ENCODE data around the gene FREM1.

DNA sequence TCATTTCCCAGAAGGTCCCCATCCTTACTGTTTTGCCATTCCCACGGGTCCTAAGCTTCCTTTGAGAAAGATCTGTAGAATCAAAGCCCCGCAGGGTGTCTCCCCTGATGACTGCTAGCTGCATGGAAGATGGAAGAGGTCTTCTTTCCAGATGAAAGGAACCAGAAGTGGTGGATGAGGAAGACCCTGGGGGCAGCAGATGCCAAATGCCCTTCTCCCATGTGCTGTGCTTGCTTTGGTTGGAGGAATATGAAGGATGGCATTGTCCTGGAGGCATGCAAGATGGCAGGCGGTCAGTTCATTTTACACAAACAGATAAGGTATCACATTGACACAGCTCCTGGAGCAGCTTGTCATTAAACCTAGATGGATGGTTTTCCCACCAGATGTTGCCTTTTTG lies 161.9 kb downstream of the FREM1 start:
- TF ChIP-seq FOXA1 (IDR thresholded peaks at IDR 0.05) (no peak), SUZ12 (IDR thresholded peaks at IDR 0.05) (no peak), HDGF (IDR thresholded peaks at IDR 0.05; ENCODE audit: borderline replicate concordance) (no peak), FOXM1 (IDR thresholded peaks at IDR 0.05; ENCODE audit: borderline replicate concordance) (no peak), BHLHE40 (IDR thresholded peaks at IDR 0.05; ENCODE audit: borderline replicate concordance) (no peak), ZNF384 (IDR thresholded peaks at IDR 0.05) (no peak), FOXK2 (IDR thresholded peaks at IDR 0.05) (no peak), SP1 (IDR thresholded peaks at IDR 0.05) (no peak), NFRKB (IDR thresholded peaks at IDR 0.05) (no peak), ELF4 (IDR thresholded peaks at IDR 0.05) (no peak), TARDBP (IDR thresholded peaks at IDR 0.05) (no peak), CTBP1 (IDR thresholded peaks at IDR 0.05; ENCODE audit: borderline replicate concordance) (no peak), ARNT (IDR thresholded peaks at IDR 0.05) (no peak)
- TF ChIP-seq, protein P1, sequence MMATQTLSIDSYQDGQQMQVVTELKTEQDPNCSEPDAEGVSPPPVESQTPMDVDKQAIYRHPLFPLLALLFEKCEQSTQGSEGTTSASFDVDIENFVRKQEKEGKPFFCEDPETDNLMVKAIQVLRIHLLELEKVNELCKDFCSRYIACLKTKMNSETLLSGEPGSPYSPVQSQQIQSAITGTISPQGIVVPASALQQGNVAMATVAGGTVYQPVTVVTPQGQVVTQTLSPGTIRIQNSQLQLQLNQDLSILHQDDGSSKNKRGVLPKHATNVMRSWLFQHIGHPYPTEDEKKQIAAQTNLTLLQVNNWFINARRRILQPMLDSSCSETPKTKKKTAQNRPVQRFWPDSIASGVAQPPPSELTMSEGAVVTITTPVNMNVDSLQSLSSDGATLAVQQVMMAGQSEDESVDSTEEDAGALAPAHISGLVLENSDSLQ (IDR thresholded peaks at IDR 0.05): no peak

Data from HEK293T (cell line).